Glutamatergic neuron (in vitro differentiated cells): ENCODE measurements around the gene BDKRB1. TPM values are rescaled to one million over a fixed set of nuclear protein-coding genes. Genes with fewer than 3 reads are reported as not detected.

ENCODE experiments used
- total RNA-seq: library from RNA; stranded (reverse); fragmentation: NEBNext Ultra II Directional; extraction: Animal tissue kit (Norgen Biotek cat#: 25700); gene quantifications from one replicate; pipeline ENCODE4 v1.2.1, GENCODE V29; 2021; ENCODE audit not compliant: unreplicated experiment

Gene BDKRB1
- total RNA-seq, 1 donor from 2014 or later, result not detected

Other genes starting within 250 kb of the BDKRB1 start
- 552 TPM for gene C14orf132, start 216.8 kb upstream of the BDKRB1 start, total RNA-seq
- gene BDKRB2, start 51.4 kb upstream of the BDKRB1 start, total RNA-seq, result 3.8 TPM
- 27.5 TPM for gene ATG2B, start 107.1 kb downstream of the BDKRB1 start, total RNA-seq
- 24.8 TPM for gene GSKIP, start 107.3 kb downstream of the BDKRB1 start, total RNA-seq
- gene AK7, start 135.9 kb downstream of the BDKRB1 start, total RNA-seq, result 1.8 TPM
- gene PAPOLA, start 246.2 kb downstream of the BDKRB1 start, total RNA-seq, result 169 TPM